OCI-LY1 (cell line): ENCODE measurements around the gene SLC25A29.

Experiments
- EZH2 ChIP-seq: fragments of 200-600 bp; sonication (generic), shearing (Covaris generic); IDR thresholded peaks from 2 replicates; pipeline ENCODE4 v1.8.0; 2017; ENCODE audit warnings: borderline replicate concordance, mixed run types, mild to moderate bottlenecking, antibody characterized with exemption, low read length, moderate library complexity, mixed read lengths
- TF ChIP-seq, protein P1 (sequence below): fragments of 200-600 bp; sonication (generic), shearing (Covaris generic); IDR thresholded peaks from 2 replicates; pipeline ENCODE4 v1.5.1; 2017; ENCODE audit warnings: mild to moderate bottlenecking, antibody characterized with exemption, low read length, moderate library complexity, mixed read lengths

DNA sequence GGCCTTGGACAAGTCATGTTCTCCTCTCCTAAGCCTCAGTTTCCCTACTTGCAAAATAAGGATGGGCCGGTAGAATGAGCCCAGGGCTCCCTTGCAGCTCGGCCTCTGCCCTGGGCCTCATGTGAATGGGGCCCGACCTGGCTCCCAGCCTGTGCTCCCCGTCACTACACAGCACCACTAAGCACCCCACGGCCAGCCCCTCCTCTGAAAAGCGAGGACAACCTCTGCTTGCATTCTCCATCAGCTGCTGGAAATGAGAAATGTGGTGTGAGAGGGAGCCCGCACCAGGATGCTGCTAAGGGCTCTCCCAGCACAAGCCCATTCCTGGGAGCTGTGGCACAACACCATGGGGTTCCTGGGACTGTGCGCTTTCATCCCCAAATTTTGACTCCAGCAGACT lies 27.1 kb upstream of the SLC25A29 start:
- TF ChIP-seq, protein P1, sequence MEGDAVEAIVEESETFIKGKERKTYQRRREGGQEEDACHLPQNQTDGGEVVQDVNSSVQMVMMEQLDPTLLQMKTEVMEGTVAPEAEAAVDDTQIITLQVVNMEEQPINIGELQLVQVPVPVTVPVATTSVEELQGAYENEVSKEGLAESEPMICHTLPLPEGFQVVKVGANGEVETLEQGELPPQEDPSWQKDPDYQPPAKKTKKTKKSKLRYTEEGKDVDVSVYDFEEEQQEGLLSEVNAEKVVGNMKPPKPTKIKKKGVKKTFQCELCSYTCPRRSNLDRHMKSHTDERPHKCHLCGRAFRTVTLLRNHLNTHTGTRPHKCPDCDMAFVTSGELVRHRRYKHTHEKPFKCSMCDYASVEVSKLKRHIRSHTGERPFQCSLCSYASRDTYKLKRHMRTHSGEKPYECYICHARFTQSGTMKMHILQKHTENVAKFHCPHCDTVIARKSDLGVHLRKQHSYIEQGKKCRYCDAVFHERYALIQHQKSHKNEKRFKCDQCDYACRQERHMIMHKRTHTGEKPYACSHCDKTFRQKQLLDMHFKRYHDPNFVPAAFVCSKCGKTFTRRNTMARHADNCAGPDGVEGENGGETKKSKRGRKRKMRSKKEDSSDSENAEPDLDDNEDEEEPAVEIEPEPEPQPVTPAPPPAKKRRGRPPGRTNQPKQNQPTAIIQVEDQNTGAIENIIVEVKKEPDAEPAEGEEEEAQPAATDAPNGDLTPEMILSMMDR: no peak
- TF ChIP-seq EZH2: no peak
